Stimulated activated CD4-positive, alpha-beta T cell treated with anti-CD3 and anti-CD28 coated beads, Interleukin-15, amount 100 ng/mL, for 48 hours (primary cell): ENCODE data around the gene MAP3K8.
"Not testable (repeated sequence)": the region's sequence is repeated elsewhere in the genome, so short reads cannot be mapped to it uniquely, and the experiment has no call there.

ENCODE experiments used
- DNase-seq, 2 donors: peaks; one replicate each; pipeline ENCODE4 v3.0.0-alpha.2; 2020; ENCODE audit warnings: low read depth in 2 of 2

Gene MAP3K8

DNA sequence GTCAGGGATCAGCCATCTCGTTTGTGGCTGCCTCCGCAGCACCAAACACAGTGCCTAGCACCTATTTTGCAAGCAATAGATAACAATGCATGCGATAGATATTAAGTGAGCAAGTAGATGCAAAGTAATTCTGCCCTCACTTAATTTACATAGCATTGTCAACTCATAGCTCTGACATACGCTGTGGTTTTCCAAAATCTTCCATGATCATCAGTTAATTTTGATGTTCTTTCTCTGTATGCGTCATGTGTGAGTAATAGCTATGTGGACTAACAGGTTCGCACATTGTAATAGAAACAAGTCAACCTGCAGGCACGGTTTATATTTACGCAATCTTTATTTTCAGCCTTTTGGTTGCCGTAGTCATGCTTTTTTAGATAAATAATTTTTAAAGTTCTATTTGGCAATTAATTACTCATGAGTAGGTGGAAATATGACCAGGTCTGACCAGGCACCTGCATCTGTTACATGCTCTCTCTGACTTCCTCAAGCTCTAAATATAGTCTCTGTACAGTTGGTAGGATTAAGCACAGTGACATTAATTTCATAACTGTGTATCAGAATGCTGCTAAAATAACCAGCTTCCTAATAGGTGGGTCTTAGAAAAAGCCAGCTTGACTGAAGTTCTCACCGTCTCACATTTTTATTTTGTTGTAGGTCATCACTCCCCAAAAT lies 13.3 kb downstream of the MAP3K8 start:
- DNase-seq = no peak

DNA sequence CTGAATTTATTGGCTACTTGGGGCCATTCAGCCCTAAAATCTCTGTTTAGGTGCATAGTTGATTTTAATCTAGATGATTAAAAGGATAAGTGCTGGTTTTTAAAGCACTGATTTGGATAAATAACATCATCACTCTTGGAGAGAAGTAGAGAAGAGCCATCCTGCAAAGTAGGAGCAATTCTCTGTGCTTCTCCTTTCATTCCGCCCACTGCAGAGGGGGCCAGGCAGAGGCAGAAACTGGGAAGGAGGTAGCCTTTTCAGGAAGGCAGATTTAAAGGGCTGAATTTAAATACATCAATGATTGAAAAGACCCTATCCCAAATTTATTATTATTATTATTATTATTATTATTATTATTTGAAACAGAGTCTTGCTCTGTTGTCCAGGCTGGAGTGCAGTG lies 14.1 kb downstream of the MAP3K8 start:
- DNase-seq = no peak

DNA sequence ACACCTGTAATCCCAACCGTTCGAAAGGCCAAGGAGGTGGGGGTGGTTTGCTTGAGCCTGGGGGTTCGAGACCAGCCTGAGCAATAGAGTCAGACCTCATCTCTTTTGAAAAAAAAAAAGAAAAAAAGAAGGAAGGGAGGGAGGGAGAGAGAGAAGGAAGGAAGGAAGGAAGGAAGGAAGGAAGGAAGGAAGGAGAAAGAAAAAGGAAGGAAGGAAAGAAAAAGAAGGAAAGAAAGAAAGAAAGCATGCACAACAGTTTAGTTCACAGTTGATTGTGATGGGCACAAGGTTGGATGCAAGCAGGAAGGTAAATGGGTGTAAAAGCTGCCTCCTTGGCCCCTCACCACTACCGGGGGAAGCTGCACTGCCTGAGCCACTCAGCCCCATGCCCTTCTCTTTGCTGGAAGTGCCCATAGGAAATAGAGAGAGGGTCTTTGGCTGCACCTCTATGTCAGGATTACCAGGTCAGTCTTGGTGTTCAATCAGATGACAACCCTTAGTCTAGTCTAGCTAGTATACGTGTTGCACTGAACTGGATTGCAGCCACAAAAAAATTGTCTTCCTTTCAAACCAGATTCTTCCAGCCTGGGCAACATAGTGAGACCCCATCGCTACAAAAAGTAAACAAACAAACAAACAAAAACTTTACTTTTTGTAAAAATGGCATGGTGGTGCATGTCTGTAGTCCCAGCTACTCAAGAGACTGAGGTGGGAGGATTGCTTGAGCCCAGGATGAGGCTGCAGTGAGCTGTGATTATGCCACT lies 20.0 kb downstream of the MAP3K8 start:
- DNase-seq = no peak

DNA sequence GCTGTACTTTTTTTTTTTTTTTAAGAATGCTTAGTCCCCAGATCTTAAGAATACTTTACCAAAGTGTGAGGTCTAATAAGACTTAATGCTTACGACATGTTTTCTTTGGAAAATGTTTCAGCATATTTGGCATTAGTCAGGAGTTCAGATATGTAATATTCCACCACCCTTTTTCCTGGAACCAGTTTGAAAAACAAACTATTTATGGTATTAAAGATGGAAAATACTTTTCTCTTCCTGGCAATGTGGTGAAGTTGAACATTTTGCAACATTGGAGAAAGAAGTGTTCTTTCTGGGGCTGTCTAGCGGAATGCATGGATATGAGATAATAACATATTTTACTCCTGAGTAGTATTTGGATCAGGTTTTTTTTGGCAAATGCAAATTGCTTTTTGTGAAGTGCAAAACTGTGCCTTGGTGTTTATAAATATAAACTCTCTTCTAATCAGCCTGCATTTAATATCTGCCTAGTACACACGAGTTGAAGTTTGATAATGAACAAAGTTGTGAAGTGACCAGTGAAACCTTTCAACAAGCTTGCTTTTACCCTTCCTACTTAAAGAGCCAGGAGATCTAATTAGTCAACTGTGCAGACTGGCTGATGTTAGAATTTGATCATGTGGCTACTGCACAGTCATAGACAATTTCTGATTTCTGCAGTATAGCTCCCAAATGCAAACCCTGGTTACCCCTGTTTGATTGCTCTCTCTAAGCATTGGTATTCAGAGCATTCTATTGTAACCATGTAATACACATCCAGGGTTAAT lies 20.9 kb downstream of the MAP3K8 start:
- no peak for DNase-seq

DNA sequence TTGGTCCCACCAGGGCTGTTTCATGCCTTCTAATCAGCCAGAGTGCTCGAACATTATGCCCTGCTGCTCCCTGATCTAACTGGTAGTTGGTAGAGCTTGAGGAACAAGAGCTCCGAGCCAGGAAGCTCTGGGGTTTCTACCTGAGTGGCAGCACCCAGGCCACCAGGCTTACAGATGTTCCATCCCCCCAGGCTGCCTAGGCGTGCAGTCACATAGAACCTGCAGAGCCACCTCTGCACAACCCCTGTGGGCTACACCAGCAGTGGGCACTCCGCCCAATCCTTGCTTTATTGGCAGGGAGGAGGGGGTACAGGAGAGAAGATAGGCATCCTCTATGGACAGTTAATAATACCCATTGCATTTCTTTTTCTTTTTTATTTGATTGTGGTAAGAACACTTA lies 21.8 kb downstream of the MAP3K8 start:
- no peak for DNase-seq

DNA sequence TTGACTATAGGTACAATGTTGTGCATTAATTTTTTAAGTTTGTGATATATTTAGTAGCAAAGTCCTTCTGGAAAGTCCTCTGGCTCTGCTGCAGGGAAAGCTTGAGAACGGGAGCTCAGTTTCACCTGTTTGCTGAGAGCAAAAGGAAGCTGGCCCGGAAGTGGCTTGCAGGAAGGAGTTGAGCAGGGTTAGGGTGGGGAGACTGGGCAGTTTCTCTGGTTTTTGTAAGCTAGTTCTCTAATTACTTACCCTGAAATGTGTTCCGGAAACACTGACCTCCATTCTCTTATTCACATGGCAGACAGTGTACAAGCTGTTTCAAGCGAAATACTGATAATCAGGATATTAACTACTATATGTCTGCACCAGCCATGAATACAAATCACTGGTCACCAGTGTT lies 22.3 kb downstream of the MAP3K8 start:
- DNase-seq = no peak

DNA sequence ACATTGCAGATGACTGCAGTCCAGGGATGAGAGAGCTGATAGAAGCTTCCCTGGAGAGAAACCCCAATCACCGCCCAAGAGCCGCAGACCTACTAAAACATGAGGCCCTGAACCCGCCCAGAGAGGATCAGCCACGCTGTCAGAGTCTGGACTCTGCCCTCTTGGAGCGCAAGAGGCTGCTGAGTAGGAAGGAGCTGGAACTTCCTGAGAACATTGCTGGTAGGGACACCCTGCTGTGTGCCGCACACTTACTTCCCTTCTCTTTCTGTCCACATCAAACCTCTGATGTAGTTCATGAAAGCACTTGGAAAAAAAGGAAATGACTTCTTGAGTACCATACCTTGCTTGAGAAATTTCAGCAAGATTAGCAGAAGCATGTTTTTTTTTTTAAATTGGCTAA lies 25.3 kb downstream of the MAP3K8 start:
- no peak for DNase-seq

DNA sequence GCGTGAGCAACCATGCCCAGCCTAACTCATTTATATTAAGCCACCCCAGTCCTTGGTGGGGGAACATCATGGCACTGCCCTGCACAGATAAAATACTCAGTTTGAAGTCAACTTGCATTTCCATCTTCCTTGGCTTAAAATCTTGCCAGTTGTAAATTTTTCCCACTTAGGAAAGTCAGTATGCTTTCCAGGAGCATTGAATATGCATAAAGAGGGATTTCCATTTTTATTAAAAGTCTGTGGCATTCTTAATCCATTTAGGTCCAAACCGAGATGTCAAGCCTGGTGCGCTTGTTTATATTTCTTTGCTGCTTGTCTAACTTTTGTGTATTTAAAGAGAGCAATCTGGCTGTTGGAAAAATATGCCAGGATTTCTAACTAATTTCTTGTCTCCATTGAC lies 26.1 kb downstream of the MAP3K8 start:
- no peak for DNase-seq

DNA sequence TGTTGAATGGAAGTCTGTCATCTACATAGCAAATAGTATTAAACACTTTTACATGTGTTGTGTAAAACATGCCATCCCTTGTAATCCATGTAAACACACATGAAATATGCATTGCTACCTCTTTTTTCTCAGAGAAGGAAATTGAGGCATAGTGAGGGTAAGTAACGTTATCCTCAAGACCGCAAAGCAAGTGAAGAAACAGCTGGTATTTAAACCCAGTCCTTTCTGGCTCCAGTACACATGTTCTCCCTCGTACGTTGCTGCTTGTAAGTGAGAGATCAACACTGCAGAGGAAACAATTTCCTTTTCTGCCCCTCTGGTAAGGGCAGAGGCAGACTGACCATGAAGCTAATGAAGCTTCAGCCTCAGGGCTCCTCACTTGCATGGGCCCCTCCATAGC lies 28.5 kb downstream of the MAP3K8 start:
- DNase-seq = no peak

DNA sequence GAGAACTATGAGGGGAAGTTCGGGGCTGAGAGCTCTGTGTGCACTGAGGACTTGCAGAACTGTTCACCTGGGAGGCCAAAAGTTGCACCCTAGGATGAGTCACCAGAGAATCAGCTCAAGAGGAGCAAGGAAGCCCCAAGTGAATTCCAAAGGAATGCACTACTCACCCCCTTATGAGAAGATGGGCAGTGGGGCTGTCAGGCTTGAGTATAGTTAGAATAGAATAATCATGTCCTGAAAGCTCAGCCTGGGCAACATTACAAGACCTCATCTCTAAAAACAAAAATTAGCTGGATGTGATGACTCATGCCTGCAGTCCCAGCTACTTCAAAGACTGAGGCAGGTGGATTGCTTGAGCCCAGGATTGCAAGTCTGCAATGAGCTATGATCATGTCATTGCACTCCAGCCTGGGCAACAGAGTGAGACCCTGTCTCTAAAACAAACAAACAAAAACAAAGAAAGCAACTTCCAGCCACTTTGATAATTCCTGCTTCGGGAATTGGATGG lies 30.0 kb downstream of the MAP3K8 start:
- no peak for DNase-seq

DNA sequence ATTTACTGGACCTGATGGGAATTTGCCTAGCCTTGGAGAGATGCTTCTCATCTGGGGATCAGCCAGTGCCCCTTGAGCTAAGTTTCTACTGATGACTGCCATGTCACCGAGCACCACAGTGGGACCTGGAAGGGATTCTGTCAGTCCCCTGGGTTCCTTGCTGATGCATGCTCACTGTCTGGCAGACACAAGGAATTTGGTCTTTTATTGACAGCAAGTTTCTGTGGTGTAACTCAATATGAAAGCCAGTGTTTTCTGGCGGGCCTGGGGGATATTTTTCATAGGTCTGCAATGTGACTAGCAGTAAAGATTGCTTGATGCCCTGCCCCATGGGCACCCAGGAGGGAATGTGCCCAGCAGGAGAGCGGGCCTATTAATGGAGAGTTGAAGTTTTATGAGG lies 30.7 kb downstream of the MAP3K8 start:
- no peak for DNase-seq

DNA sequence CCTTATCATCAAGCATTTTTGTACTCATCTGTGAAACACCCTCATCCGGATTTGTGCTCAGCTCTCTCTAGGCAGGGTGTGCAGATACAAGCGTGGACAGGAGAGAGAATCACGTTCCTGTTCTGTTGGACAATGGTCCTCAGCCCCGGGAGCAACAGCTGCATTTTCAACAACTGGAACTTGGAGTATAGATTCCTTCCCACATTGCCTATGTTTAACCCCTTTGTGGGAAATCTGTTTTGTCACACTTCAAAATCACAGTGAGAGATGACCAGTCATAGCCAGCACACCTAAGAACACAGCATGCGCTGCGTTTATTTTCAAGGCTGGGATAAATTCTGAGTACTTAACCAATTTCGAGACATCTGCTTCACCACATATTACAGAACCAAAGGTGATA lies 32.5 kb downstream of the MAP3K8 start:
- DNase-seq = no peak

DNA sequence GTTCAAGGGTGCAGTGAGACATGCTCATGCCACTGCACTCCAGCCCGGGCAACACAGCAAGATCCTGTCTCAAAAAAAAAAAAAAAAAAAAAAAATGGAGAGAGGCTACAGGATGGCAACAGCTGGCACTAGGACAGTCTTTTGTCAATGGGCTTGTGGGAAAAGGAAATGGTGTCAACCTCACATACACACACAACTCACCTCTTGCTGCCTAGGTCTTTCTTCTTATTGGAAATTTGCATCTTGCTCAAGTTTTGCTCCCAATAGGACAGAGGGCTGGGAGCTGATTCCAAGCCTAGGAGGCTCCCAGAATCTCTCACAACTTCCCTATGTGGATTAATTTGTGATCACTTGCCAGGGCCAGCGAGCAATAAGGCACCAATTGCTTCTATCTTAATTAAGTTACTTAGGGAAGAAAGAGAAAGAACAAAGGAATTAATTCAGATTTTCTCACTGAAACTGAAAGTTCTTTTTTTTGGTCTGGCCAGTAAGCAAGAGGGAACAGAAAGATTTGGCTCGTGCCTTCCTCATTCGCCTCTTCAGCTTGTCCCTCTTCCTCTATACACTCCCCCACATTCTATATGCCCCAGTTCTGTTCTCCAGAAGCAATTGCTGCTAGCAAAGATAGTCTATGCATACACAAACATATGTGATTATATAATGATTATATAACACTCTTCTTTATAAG lies 33.8 kb downstream of the MAP3K8 start:
- DNase-seq = no peak

DNA sequence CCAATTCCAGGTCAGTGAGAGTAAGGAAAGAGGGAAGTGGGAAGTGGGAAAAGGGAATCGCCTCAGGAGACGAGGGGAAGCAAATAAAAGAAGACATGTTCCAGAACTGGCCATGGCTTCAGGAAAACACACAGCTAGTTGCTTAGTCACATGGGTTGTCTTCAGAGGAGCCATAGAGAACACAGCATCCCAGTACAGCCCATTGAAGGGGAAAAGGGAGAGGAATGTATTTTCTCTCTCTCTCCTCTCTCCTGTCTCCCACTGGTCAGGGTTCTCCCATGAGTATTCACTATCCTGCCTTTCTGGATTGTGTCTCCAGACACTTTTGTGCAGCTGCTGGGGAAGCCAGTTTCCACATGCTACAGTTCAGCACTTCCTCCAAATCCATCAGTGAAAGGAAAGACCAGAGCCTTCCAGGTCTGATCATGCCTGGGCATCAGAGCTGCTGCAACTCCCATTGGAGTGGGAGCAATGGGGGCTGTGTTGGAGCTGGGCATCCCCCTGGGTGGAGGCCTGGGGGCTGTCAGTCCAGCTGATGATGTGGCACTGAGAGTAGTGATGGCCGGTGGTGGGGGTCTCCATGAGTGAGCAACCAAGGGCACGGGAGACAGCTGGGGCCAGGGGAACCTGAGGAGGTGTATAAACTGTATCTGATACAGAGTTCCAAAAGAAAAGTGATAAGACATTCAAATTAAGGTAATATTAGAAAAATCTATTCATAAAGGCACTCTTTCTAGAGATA lies 38.6 kb downstream of the MAP3K8 start:
- no peak for DNase-seq

DNA sequence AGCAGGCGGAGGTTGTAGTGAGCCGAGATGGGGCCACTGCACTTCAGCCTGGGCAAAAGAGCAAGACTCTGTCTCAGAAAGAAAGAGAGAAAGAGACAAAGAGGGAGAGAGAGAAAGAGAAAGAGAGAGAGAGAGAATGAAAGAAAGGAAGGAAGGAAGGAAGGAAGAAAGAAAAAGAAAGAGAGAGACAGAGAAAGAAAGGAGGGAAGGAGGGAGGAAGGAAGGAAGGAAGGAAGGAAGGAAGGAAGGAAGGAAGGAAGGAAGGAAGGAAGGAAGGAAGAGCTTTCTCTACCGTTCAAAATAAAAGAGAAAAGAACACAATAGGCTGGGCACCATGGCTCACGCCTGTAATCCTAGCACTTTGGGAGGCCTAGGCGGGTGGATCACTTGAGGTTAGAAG lies 41.5 kb downstream of the MAP3K8 start:
- not testable (repeated sequence) for DNase-seq

DNA sequence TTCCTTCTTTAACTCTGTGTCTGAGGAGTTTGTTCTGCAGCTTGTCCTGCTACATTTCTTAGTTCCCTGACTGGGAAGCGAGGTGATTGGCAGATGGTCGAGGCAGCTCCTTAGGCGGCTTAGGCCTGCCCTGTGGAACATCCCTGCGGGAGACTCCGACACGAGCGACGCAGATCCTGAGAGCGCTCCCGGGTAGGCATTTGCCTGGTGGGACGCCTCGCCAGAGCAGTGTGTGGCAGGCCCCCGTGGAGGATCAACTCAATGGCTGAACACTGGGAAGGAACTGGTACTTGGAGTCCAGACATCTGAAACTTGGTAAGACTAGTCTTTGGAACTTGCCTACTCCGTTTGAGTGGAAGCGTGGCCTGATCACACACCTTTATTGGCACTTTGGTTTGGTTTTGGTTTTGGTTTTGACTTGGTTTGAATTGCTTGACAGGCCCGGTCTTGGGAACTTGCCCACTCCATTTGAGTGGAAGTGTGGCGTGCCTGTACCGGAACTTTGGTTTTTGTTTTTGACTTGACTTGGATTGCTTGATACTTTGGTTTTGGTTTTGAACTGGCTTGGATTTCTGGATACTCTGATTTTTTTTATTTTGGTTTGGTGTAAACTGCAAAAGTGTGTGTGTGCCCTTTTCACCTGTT lies 42.6 kb downstream of the MAP3K8 start:
- DNase-seq = no peak

DNA sequence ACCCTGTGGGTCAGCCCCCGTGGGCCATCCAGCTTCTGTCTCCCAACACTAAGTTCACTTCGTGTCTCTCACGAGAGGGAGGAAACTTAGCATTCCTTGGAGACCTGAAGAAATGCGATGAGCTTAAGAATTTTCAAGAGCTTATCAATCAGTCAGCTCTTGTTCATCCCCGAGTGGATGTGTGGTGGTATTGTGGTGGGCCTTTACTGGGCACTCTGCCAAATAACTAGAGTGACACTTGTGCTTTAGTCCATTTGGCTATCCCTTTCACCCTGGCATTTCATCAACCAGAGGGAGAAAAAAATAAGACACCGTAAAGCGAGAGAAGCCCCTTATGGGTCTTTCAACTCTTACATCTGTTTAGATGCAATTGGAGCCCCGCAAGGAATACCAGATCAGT lies 45.5 kb downstream of the MAP3K8 start:
- not testable (repeated sequence) for DNase-seq

DNA sequence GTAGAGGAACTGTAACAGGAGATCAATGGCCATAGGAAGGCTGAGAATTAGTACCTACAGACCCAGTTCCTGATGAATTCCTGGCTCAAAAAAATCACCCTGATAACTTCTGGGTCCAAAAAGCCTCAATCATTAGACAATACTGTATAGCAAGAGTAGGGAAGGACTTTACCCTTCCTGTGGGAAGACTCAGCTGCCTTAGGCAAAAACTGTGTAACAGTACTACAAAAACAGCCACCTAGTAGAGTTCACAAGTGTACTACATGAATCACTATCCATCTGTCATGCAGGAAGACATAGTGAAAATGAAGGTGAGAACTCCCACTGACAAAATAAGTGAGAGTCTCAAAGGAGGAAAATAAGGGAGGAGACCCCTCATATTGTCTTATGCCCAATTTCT lies 47.6 kb downstream of the MAP3K8 start:
- DNase-seq = no peak

DNA sequence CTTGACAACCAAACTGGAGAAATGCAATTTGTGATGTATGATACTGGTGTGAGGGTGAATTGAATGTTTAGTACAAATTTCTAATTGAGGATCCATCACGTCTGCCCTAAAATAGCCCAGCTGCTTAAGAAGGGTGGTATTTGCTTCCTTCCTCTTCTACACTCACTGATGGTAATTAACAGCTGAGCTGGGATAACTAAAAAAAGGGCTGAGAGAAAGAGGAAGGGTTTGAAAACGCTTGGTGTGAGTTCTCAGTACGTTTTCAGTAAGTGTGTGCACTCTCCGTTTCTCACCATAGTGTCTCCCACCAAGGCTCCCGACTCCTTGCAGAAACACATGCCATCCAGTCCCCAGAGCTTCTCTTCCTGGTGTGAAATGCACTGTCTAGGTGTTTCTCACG lies 54.3 kb downstream of the MAP3K8 start:
- DNase-seq = no peak

DNA sequence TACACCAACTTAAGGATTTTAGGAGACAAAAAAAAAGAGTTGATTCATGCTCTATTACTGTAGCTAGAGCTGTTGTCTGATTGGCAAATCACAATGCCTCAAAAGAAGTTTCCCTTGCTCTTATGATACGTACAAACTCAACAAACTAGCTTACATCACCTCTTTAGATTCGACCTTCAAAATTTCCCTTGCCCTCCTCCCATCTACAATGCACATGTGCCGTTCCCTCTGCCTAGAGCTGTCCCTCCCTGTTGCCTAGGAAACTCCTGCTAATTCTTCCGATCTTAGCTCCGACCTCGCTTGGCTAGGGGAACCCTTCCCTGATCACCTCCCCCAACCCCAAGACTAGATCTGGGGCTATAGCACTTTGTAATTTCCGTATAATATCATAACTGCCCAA lies 55.4 kb downstream of the MAP3K8 start:
- no peak for DNase-seq
